ENCODE data around the gene PRKCH. TPM values are rescaled to one million over a fixed set of nuclear protein-coding genes. Genes with fewer than 3 reads are reported as not detected.

The PRKCH gene
- total and polyA plus RNA-seq, 3 donors from 2014 or later = 15.0 to 26.8 (median 25.4) TPM

GRCh38 chr14:61491876-61492434 lies 170.6 kb downstream of the PRKCH start:
- TF ChIP-seq, protein P1, sequence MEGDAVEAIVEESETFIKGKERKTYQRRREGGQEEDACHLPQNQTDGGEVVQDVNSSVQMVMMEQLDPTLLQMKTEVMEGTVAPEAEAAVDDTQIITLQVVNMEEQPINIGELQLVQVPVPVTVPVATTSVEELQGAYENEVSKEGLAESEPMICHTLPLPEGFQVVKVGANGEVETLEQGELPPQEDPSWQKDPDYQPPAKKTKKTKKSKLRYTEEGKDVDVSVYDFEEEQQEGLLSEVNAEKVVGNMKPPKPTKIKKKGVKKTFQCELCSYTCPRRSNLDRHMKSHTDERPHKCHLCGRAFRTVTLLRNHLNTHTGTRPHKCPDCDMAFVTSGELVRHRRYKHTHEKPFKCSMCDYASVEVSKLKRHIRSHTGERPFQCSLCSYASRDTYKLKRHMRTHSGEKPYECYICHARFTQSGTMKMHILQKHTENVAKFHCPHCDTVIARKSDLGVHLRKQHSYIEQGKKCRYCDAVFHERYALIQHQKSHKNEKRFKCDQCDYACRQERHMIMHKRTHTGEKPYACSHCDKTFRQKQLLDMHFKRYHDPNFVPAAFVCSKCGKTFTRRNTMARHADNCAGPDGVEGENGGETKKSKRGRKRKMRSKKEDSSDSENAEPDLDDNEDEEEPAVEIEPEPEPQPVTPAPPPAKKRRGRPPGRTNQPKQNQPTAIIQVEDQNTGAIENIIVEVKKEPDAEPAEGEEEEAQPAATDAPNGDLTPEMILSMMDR (IDR thresholded peaks at IDR 0.05) = no peak
- no peak for TF ChIP-seq POLR2A (IDR thresholded peaks at IDR 0.05)
- intact Hi-C loops (cut with DNase I; ENCODE audit: low total_unique reads) = no loop called here
- 83 to 84% methylated on average over 5 of the region's 5 CpGs for WGBS, 2 donors
- Histone ChIP-seq H3K27me3 (no peaks in the 10 kb centered on the region), H3K27ac (no peak overlapping the region), H3K9me3 (no peaks in the 10 kb centered on the region), H3K4me1 (peaks cover 16% of the 10 kb centered on the region), H3K4me3 (no peak overlapping the region), H3K36me3 (ENCODE audit: low read depth, missing control alignments) (no peaks in the 10 kb centered on the region)
- no peak for DNase-seq

DNA sequence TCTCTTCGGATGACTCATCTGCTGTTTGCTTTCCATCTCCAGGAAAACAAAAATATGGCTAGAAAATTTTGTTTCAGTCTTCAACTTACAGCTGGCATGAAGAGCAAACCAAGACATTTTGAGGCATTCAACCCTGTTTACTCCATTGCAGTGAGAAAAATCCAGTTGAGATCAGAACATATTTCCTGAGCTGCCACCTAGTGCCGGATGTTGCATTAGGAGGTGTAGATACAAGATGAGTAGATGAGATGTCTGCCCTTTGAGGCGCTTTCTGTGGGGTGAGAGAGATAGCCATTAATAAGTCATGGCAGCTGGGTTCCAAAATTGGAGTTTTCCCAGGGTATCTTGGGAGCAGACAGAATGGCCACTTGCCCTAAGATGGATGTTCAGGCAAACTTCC lies 171.1 kb downstream of the PRKCH start:
- H3K9me3 ChIP-seq = no peaks in the 10 kb centered on the region
- intact Hi-C loops (cut with DNase I; ENCODE audit: low total_unique reads) = no loop called here
- H3K4me1 ChIP-seq = peaks cover 12% of the 10 kb centered on the region
- H3K36me3 ChIP-seq (ENCODE audit: low read depth, missing control alignments) = no peaks in the 10 kb centered on the region
- H3K27ac ChIP-seq = no peak overlapping the region
- DNase-seq = no peak
- WGBS, 2 donors = 94 to 95% methylated on average over 3 of the region's 3 CpGs
- no peaks in the 10 kb centered on the region for H3K27me3 ChIP-seq
- H3K4me3 ChIP-seq = no peak overlapping the region
- TF ChIP-seq POLR2A (IDR thresholded peaks at IDR 0.05) = no peak
- TF ChIP-seq, protein P1 (IDR thresholded peaks at IDR 0.05) = no peak

DNA sequence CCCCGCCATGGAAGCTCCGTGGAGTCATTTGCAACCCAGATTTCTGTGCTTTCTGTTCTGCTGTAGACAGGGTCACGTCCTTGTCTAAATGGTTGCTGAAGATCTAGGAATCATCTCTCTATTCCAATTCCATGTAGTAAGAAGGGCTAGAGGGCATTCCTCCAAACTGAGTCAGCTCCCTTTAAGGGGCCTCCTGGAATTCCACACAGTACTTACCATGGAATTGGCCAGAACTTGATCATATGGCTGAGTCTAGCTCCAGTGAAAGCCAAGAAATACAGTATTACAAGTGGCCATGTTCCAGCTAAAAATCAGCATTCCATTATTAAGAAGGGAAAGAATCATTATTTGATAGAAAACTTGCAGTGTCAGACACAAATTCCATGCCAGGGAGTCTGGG lies 171.9 kb downstream of the PRKCH start:
- Histone ChIP-seq H3K27me3 (no peaks in the 10 kb centered on the region), H3K9me3 (no peaks in the 10 kb centered on the region), H3K4me1 (peaks cover 13% of the 10 kb centered on the region), H3K4me3 (no peak overlapping the region), H3K27ac (no peak overlapping the region), H3K36me3 (ENCODE audit: low read depth, missing control alignments) (no peaks in the 10 kb centered on the region)
- no peak for TF ChIP-seq POLR2A (IDR thresholded peaks at IDR 0.05)
- TF ChIP-seq, protein P1 (IDR thresholded peaks at IDR 0.05) = no peak
- intact Hi-C loops (cut with DNase I; ENCODE audit: low total_unique reads) = no loop called here
- no peak for DNase-seq
- WGBS, 2 donors = 58 to 63% methylated on average over 3 of the region's 3 CpGs

DNA sequence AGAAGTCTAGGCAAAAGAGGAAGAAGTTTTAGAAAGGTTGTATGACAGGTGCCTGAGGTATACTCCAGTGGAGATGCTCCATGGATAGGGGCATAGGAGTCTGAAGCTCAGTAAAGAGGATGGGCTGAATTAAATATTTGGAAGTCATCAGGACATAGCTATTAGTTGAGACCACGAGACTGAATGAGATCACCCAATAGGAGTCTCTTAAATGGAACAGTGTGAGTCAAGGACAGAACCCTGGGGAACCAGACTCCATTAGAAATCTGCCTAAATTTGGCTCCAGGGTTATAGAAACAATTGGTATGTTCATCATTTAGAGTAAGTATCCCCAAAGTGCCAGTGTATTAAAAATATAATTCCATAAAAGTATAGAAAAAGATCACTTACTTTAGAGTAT lies 172.6 kb downstream of the PRKCH start:
- intact Hi-C loops (cut with DNase I; ENCODE audit: low total_unique reads) = no loop called here
- DNase-seq = no peak
- no peaks in the 10 kb centered on the region for H3K9me3 ChIP-seq
- H3K27me3 ChIP-seq = no peaks in the 10 kb centered on the region
- no peaks in the 10 kb centered on the region for H3K36me3 ChIP-seq (ENCODE audit: low read depth, missing control alignments)
- TF ChIP-seq, protein P1 (IDR thresholded peaks at IDR 0.05) = no peak
- no peak for TF ChIP-seq POLR2A (IDR thresholded peaks at IDR 0.05)
- H3K27ac ChIP-seq = no peak overlapping the region
- H3K4me3 ChIP-seq = no peak overlapping the region
- H3K4me1 ChIP-seq = peaks cover 14% of the 10 kb centered on the region
- WGBS, 2 donors = 46 to 79% methylated on average over 1 of the region's 1 CpG

- Histone ChIP-seq H3K4me1 (peaks cover 12% of the 10 kb centered on the region), H3K36me3 (ENCODE audit: low read depth, missing control alignments) (no peaks in the 10 kb centered on the region), H3K27me3 (no peaks in the 10 kb centered on the region), H3K9me3 (no peaks in the 10 kb centered on the region), H3K4me3 (no peak overlapping the region), H3K27ac (no peak overlapping the region)
- WGBS, 2 donors = 96% methylated on average over 5 of the region's 5 CpGs
- no peak for DNase-seq
- TF ChIP-seq, protein P1 (IDR thresholded peaks at IDR 0.05) = no peak
- TF ChIP-seq POLR2A (IDR thresholded peaks at IDR 0.05) = no peak
- intact Hi-C loops (cut with DNase I; ENCODE audit: low total_unique reads) = no loop called here
Observed at GRCh38 chr14:61495809-61496208, 174.4 kb downstream of the PRKCH start.
